ENCODE measurements around the gene ITPR2. TPM values are rescaled to one million over a fixed set of nuclear protein-coding genes. Genes with fewer than 3 reads are reported as not detected.

ITPR2 gene
- total RNA-seq, 2 experiments from 2014 or later, result 28.8 to 29.9 TPM

- H3K4me3 Mint-ChIP-seq, result peak overlapping the region; percentile 1
Observed at GRCh38 chr12:26750531-26751175, 82.3 kb downstream of the ITPR2 start.

GRCh38 chr12:26749781-26750180, 83.2 kb downstream of the ITPR2 start:
- Mint-ChIP-seq H3K9me3 (no peaks in the 10 kb centered on the region), H3K27me3 (no peaks in the 10 kb centered on the region), H3K4me1 (ENCODE audit: low read depth) (peaks cover 55% of the 10 kb centered on the region), H3K27ac (no peak overlapping the region), H3K4me3 (no peak overlapping the region), H3K36me3 (ENCODE audit: low read depth) (peaks cover 17% of the 10 kb centered on the region)
- ChIA-PET CTCF (no interaction called here), POLR2A (no interaction called here)
- H3K4me1 ChIP-seq (ENCODE audit: insufficient read depth, low read length), result peaks cover 5% of the 10 kb centered on the region
- no peak overlapping the region for H3K4me3 ChIP-seq (ENCODE audit: low read length)
- no peaks in the 10 kb centered on the region for H3K9me3 ChIP-seq (ENCODE audit: control insufficient read depth in 1 of 2, insufficient read depth in 1 of 2, low read length in 2 of 2)
- no peak for DNase-seq
- H3K27me3 ChIP-seq (ENCODE audit: control insufficient read depth in 1 of 2, insufficient read depth in 2 of 2, low read length in 2 of 2), result no peaks in the 10 kb centered on the region
- no peak for ATAC-seq (ENCODE audit: poor library complexity)
- no peak for TF ChIP-seq CTCF (IDR thresholded peaks at IDR 0.05)
- no peaks in the 10 kb centered on the region for H3K36me3 ChIP-seq (ENCODE audit: insufficient read depth, low read length)
- intact Hi-C loops (cut with DNase I, micrococcal nuclease), result no loop called here
- H3K27ac ChIP-seq (ENCODE audit: low read depth in 1 of 2, low read length in 2 of 2), result no peak overlapping the region

More at GRCh38 chr12:26750531-26751175, 82.3 kb downstream of the ITPR2 start:
- CTCF ChIA-PET, result no interaction called here
- no peaks in the 10 kb centered on the region for H3K9me3 Mint-ChIP-seq
- intact Hi-C loops (cut with DNase I, micrococcal nuclease), result no loop called here
- Histone ChIP-seq H3K4me3 (ENCODE audit: low read length) (no peak overlapping the region), H3K27me3 (ENCODE audit: control insufficient read depth in 1 of 2, insufficient read depth in 2 of 2, low read length in 2 of 2) (no peaks in the 10 kb centered on the region), H3K4me1 (ENCODE audit: insufficient read depth, low read length) (peaks cover 5% of the 10 kb centered on the region), H3K27ac (ENCODE audit: low read depth in 1 of 2, low read length in 2 of 2) (no peak overlapping the region), H3K36me3 (ENCODE audit: insufficient read depth, low read length) (no peaks in the 10 kb centered on the region), H3K9me3 (ENCODE audit: control insufficient read depth in 1 of 2, insufficient read depth in 1 of 2, low read length in 2 of 2) (peaks cover 0 to 4% of the 10 kb centered on the region in 2 experiments)
- no peak overlapping the region for H3K27ac Mint-ChIP-seq
- no peaks in the 10 kb centered on the region for H3K27me3 Mint-ChIP-seq
- H3K4me1 Mint-ChIP-seq (ENCODE audit: low read depth), result peaks cover 55% of the 10 kb centered on the region
- POLR2A ChIA-PET, result no interaction called here
- H3K36me3 Mint-ChIP-seq (ENCODE audit: low read depth), result peaks cover 17% of the 10 kb centered on the region
- TF ChIP-seq CTCF (IDR thresholded peaks at IDR 0.05), result no peak
- ATAC-seq (ENCODE audit: poor library complexity), result no peak
- DNase-seq, result no peak

- H3K4me3 Mint-ChIP-seq, result peak overlapping the region; percentile 4
- H3K27ac Mint-ChIP-seq, result no peak overlapping the region
- TF ChIP-seq CTCF (IDR thresholded peaks at IDR 0.05), result no peak
- Histone ChIP-seq H3K9me3 (ENCODE audit: control insufficient read depth in 1 of 2, insufficient read depth in 1 of 2, low read length in 2 of 2) (no peaks in the 10 kb centered on the region), H3K4me3 (ENCODE audit: low read length) (no peak overlapping the region), H3K36me3 (ENCODE audit: insufficient read depth, low read length) (no peaks in the 10 kb centered on the region), H3K27ac (ENCODE audit: low read depth in 1 of 2, low read length in 2 of 2) (no peak overlapping the region), H3K4me1 (ENCODE audit: insufficient read depth, low read length) (peaks cover 5% of the 10 kb centered on the region), H3K27me3 (ENCODE audit: control insufficient read depth in 1 of 2, insufficient read depth in 2 of 2, low read length in 2 of 2) (no peaks in the 10 kb centered on the region)
- CTCF ChIA-PET, result no interaction called here
- H3K4me1 Mint-ChIP-seq (ENCODE audit: low read depth), result peaks cover 60% of the 10 kb centered on the region
- POLR2A ChIA-PET, result no interaction called here
- peaks cover 14% of the 10 kb centered on the region for H3K36me3 Mint-ChIP-seq (ENCODE audit: low read depth)
- no peak for ATAC-seq (ENCODE audit: poor library complexity)
- DNase-seq, result no peak
- no peaks in the 10 kb centered on the region for H3K27me3 Mint-ChIP-seq
- H3K9me3 Mint-ChIP-seq, result no peaks in the 10 kb centered on the region
- intact Hi-C loops (cut with DNase I, micrococcal nuclease), result no loop called here
Observed at GRCh38 chr12:26748741-26749431, 84.1 kb downstream of the ITPR2 start.
